ENCODE data around the gene ENGASE.

GRCh38 chr17:79084291-79085153 lies 9.9 kb downstream of the ENGASE start:
- no peak for TF ChIP-seq TEAD4 (IDR thresholded peaks at IDR 0.05; ENCODE audit: borderline replicate concordance, insufficient read depth)
- no peak for TF ChIP-seq CTCF (IDR thresholded peaks at IDR 0.05)
- TF ChIP-seq RFX5 (IDR thresholded peaks at IDR 0.05; ENCODE audit: low read length) = no peak
- TF ChIP-seq SIN3A (IDR thresholded peaks at IDR 0.05; ENCODE audit: borderline replicate concordance, low read depth, low read length) = no peak
- TF ChIP-seq JUND (IDR thresholded peaks at IDR 0.05) = no peak
- no peak for TF ChIP-seq EP300 (IDR thresholded peaks at IDR 0.05; ENCODE audit: borderline replicate concordance in 1 of 2, low read depth in 1 of 2, low read length in 1 of 2)
- TF ChIP-seq, protein P1, sequence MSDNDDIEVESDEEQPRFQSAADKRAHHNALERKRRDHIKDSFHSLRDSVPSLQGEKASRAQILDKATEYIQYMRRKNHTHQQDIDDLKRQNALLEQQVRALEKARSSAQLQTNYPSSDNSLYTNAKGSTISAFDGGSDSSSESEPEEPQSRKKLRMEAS (IDR thresholded peaks at IDR 0.05; ENCODE audit: low read depth) = no peak
- TF ChIP-seq SMC3 (IDR thresholded peaks at IDR 0.05; ENCODE audit: low read depth, low read length) = no peak
- no peak for TF ChIP-seq YY1 (IDR thresholded peaks at IDR 0.05; ENCODE audit: low read depth)
- no peak for TF ChIP-seq POLR2AphosphoS5 (IDR thresholded peaks at IDR 0.05; ENCODE audit: low read depth, low read length)
- no peak for TF ChIP-seq TCF12 (IDR thresholded peaks at IDR 0.05)
- TF ChIP-seq ZBTB33 (IDR thresholded peaks at IDR 0.05; ENCODE audit: borderline replicate concordance, low read depth) = no peak
- no peak for TF ChIP-seq RAD21 (IDR thresholded peaks at IDR 0.05; ENCODE audit: low read length)
